Astrocyte (in vitro differentiated cells and primary cell): Measurements from ENCODE around the gene EXOC6. TPM values are rescaled to one million over a fixed set of nuclear protein-coding genes. Genes with fewer than 3 reads are reported as not detected.

Experiments
- DNase-seq: peaks from one replicate; pipeline ENCODE4 v3.0.0-alpha.2; 2010; ENCODE audit warnings: low read depth
- FAIRE-seq: peaks from 2 replicates; lab custom pipeline; 2011; peaks lifted over from hg19 to GRCh38; lab: Jason Lieb, UNC
- H2AFZ ChIP-seq: 2 replicates; pipeline ENCODE4 v1.6.0; 2012; ENCODE audit warnings: low read depth, low read length, inconsistent platforms
- H3K27ac ChIP-seq: 2 replicates; pipeline ENCODE4 v1.5.1; 2011; ENCODE audit warnings: low read depth, low read length, inconsistent platforms
- H3K27me3 ChIP-seq: 2 replicates; pipeline ENCODE4 v1.6.0; 2011; ENCODE audit warnings: low read length, inconsistent platforms; ENCODE audit not compliant: insufficient read depth
- H3K36me3 ChIP-seq: 2 replicates; pipeline ENCODE4 v1.5.1; 2011; ENCODE audit warnings: low read length, inconsistent platforms; ENCODE audit not compliant: insufficient read depth
- H3K4me1 ChIP-seq: 2 replicates; pipeline ENCODE4 v1.5.1; 2011; ENCODE audit warnings: low read length, inconsistent platforms; ENCODE audit not compliant: insufficient read depth
- H3K4me2 ChIP-seq: 2 replicates; pipeline ENCODE4 v1.6.0; 2012; ENCODE audit warnings: low read length, inconsistent platforms
- H3K4me3 ChIP-seq: 2 replicates; pipeline ENCODE4 v1.5.1; 2011; ENCODE audit warnings: low read depth, mild to moderate bottlenecking, low read length, inconsistent platforms; ENCODE audit not compliant: insufficient read depth
- H3K79me2 ChIP-seq: 2 replicates; pipeline ENCODE4 v1.6.0; 2012; ENCODE audit warnings: mild to moderate bottlenecking, low read length, inconsistent platforms; ENCODE audit not compliant: insufficient read depth
- H3K9ac ChIP-seq: 2 replicates; pipeline ENCODE4 v1.6.0; 2012; ENCODE audit warnings: mild to moderate bottlenecking, low read length, inconsistent platforms
- H3K9me3 ChIP-seq: 2 replicates; pipeline ENCODE4 v1.5.1; 2012; ENCODE audit warnings: low read depth, mild to moderate bottlenecking, low read length, inconsistent platforms; ENCODE audit not compliant: insufficient read depth
- H4K20me1 ChIP-seq: 2 replicates; pipeline ENCODE4 v1.6.0; 2012; ENCODE audit warnings: low read length, inconsistent platforms; ENCODE audit not compliant: insufficient read depth
- H3K27ac Mint-ChIP-seq: one replicate; pipeline ENCODE4 v1.8.0; 2021; ENCODE audit warnings: mild to moderate bottlenecking, mixed read lengths; ENCODE audit not compliant: unreplicated experiment
- H3K27me3 Mint-ChIP-seq: one replicate; pipeline ENCODE4 v1.8.0; 2021; ENCODE audit warnings: low read depth, mixed read lengths; ENCODE audit not compliant: unreplicated experiment
- H3K36me3 Mint-ChIP-seq: one replicate; pipeline ENCODE4 v1.8.0; 2021; ENCODE audit warnings: low read depth, mixed read lengths; ENCODE audit not compliant: unreplicated experiment
- H3K4me1 Mint-ChIP-seq: one replicate; pipeline ENCODE4 v1.8.0; 2021; ENCODE audit warnings: low read depth, mixed read lengths; ENCODE audit not compliant: unreplicated experiment
- H3K4me3 Mint-ChIP-seq: one replicate; pipeline ENCODE4 v1.8.0; 2021; ENCODE audit warnings: mild to moderate bottlenecking, moderate library complexity, mixed read lengths; ENCODE audit not compliant: unreplicated experiment
- H3K9me3 Mint-ChIP-seq: one replicate; pipeline ENCODE4 v1.8.0; 2021; ENCODE audit warnings: mild to moderate bottlenecking, mixed read lengths; ENCODE audit not compliant: unreplicated experiment
- CTCF ChIP-seq: IDR thresholded peaks from 2 replicates; pipeline ENCODE4 v1.5.1; 2011; ENCODE audit warnings: low read depth, mild to moderate bottlenecking, inconsistent platforms, low read length, moderate library complexity; ENCODE audit not compliant: insufficient read depth
- EZH2 ChIP-seq: IDR thresholded peaks from 2 replicates; pipeline ENCODE4 v1.6.1; 2012; ENCODE audit warnings: mild to moderate bottlenecking, low read length, inconsistent platforms; ENCODE audit not compliant: insufficient read depth
- total RNA-seq: library from RNA; stranded (reverse); gene quantifications from 2 replicates; pipeline ENCODE4 v1.2.1, GENCODE V29; 2021

Gene EXOC6
- total RNA-seq, 1 donor from 2014 or later = 4.9 TPM

GRCh38 chr10:92814790-92815189 is 33.5 kb upstream of the EXOC6 start:
- no peak overlapping the region for H3K9ac ChIP-seq
- FAIRE-seq (no peak), DNase-seq (no peak)
- no peaks in the 10 kb centered on the region for H3K4me1 ChIP-seq
- Mint-ChIP-seq H3K36me3 (no peaks in the 10 kb centered on the region), H3K27ac (no peak overlapping the region), H3K4me1 (no peaks in the 10 kb centered on the region), H3K27me3 (peaks cover 4% of the 10 kb centered on the region), H3K9me3 (peaks cover 1% of the 10 kb centered on the region), H3K4me3 (no peak overlapping the region)
- H3K27me3 ChIP-seq = no peaks in the 10 kb centered on the region
- no peaks in the 10 kb centered on the region for H4K20me1 ChIP-seq
- H3K36me3 ChIP-seq = no peaks in the 10 kb centered on the region
- TF ChIP-seq CTCF (no peak), EZH2 (no peak)
- no peak overlapping the region for H3K27ac ChIP-seq
- H3K4me3 ChIP-seq = no peak overlapping the region
- H2AFZ ChIP-seq = no peak overlapping the region
- H3K4me2 ChIP-seq = no peak overlapping the region
- no peaks in the 10 kb centered on the region for H3K79me2 ChIP-seq
- H3K9me3 ChIP-seq = no peaks in the 10 kb centered on the region

GRCh38 chr10:92816091-92816531 is 32.2 kb upstream of the EXOC6 start:
- Histone ChIP-seq H3K9ac (no peak overlapping the region), H3K36me3 (no peaks in the 10 kb centered on the region), H3K27me3 (no peaks in the 10 kb centered on the region), H3K27ac (no peak overlapping the region), H3K79me2 (no peaks in the 10 kb centered on the region), H3K9me3 (no peaks in the 10 kb centered on the region), H3K4me3 (no peak overlapping the region), H3K4me2 (no peak overlapping the region), H4K20me1 (no peaks in the 10 kb centered on the region), H3K4me1 (no peaks in the 10 kb centered on the region), H2AFZ (no peak overlapping the region)
- peak; percentile 64 for DNase-seq
- Mint-ChIP-seq H3K4me1 (peaks cover 1% of the 10 kb centered on the region), H3K27me3 (no peaks in the 10 kb centered on the region), H3K36me3 (no peaks in the 10 kb centered on the region), H3K9me3 (peaks cover 1% of the 10 kb centered on the region), H3K27ac (no peak overlapping the region), H3K4me3 (no peak overlapping the region)
- no peak for TF ChIP-seq CTCF
- no peak for TF ChIP-seq EZH2
- FAIRE-seq = no peak

- Histone ChIP-seq H3K79me2 (no peaks in the 10 kb centered on the region), H3K27ac (peak overlapping the region; percentile 87), H3K27me3 (no peaks in the 10 kb centered on the region), H4K20me1 (no peaks in the 10 kb centered on the region), H3K36me3 (no peaks in the 10 kb centered on the region), H3K9me3 (no peaks in the 10 kb centered on the region), H3K4me3 (peak overlapping the region; percentile 11), H3K4me1 (peaks cover 5% of the 10 kb centered on the region), H3K9ac (peak overlapping the region; percentile 41), H3K4me2 (peak overlapping the region; percentile 65), H2AFZ (peak overlapping the region; percentile 42)
- DNase-seq (peak; percentile 88), FAIRE-seq (no peak)
- H3K27ac Mint-ChIP-seq = peak overlapping the region; percentile 75
- no peaks in the 10 kb centered on the region for H3K27me3 Mint-ChIP-seq
- H3K9me3 Mint-ChIP-seq = peaks cover under 1% of the 10 kb centered on the region
- H3K4me3 Mint-ChIP-seq = no peak overlapping the region
- H3K4me1 Mint-ChIP-seq = peaks cover 7% of the 10 kb centered on the region
- TF ChIP-seq CTCF (no peak), EZH2 (no peak)
- no peaks in the 10 kb centered on the region for H3K36me3 Mint-ChIP-seq
Measured at GRCh38 chr10:92822060-92822634, 26.2 kb upstream of the EXOC6 start.
